NCI-H2029 (cell line): ENCODE data around the gene ERICH6.

Experiments
- DNase-seq: peaks from one replicate; lab custom pipeline; 2025; lab: John Stamatoyannopoulos, UW

The ERICH6 gene

GRCh38 chr3:150613034-150613433 lies 90.7 kb downstream of the ERICH6 start:
- no peak for DNase-seq

- no peak for DNase-seq
Observed at GRCh38 chr3:150612494-150612893, 91.2 kb downstream of the ERICH6 start.

GRCh38 chr3:150611666-150612065 lies 92.1 kb downstream of the ERICH6 start:
- no peak for DNase-seq

- DNase-seq: peak; percentile 4
Observed at GRCh38 chr3:150610785-150611184, 92.9 kb downstream of the ERICH6 start.

GRCh38 chr3:150609988-150610387 lies 93.7 kb downstream of the ERICH6 start:
- DNase-seq: no peak
